K562 (cell line): Measurements from ENCODE around the gene ACAP3. TPM values are rescaled to one million over a fixed set of nuclear protein-coding genes. Genes with fewer than 3 reads are reported as not detected.

Source experiments
- NUFIP1 ChIP-seq: fragments of 450-650 bp; IDR thresholded peaks from 2 replicates; pipeline ENCODE4 v1.6.1; 2018; ENCODE audit not compliant: partially characterized antibody
- TEAD4 ChIP-seq, 2 experiments: sonication (generic) in 1 of 2; formaldehyde crosslinking in 1 of 2; IDR thresholded peaks; 2 replicates each; pipeline versions ENCODE4 v1.6.1 to v1.8.0; 2012 to 2022; ENCODE audit warnings: borderline replicate concordance in 1 of 2, inconsistent platforms in 1 of 2, low read length in 1 of 2, mild to moderate bottlenecking in 1 of 2, missing genetic modification reagents in 1 of 2
- ZFP36 ChIP-seq: fragments of 150-350 bp; IDR thresholded peaks from 2 replicates; pipeline ENCODE4 v1.6.1; 2018; ENCODE audit warnings: low read length, low read depth; ENCODE audit not compliant: partially characterized antibody
- ZNF57 ChIP-seq: fragments of 450-650 bp; formaldehyde crosslinking; IDR thresholded peaks from 2 replicates; pipeline ENCODE4 v1.4.0; 2020; ENCODE audit warnings: mild to moderate bottlenecking, moderate library complexity
- polyA plus RNA-seq, 8 experiments: library from polyadenylated mRNA; depleted of rRNA in 4 of 8; stranded (reverse) in 5 of 8; unstranded in 3 of 8; fragments of >200 nt; fragmentation: Nextera tagmentation in 2 of 8; fragmentation: Illumina TruSeq in 1 of 8; extraction: Ambion mirVana in 2 of 8; extraction: Trizol in 1 of 8; gene quantifications; 2 replicates each; pipeline versions ENCODE4 v1.2.1 to v1.2.3, GENCODE V29; 2011 to 2014; ENCODE audit warnings: inconsistent platforms in 1 of 8, missing spikeins in 1 of 8
- total RNA-seq, 7 experiments: library from RNA; depleted of rRNA in 6 of 7; stranded (reverse); fragments of >200 nt in 6 of 7; fragmentation: Illumina TruSeq in 2 of 7; extraction: Trizol in 2 of 7; gene quantifications; 2 replicates each; pipeline versions ENCODE4 v1.2.1 to v1.2.3, GENCODE V29; 2011 to 2021; ENCODE audit warnings: low replicate concordance in 1 of 7
- TF ChIP-seq, protein P1 (sequence below): IDR thresholded peaks from 3 replicates; pipeline ENCODE4 v1.6.1; 2011; ENCODE audit warnings: borderline replicate concordance, mild to moderate bottlenecking, moderate library complexity; ENCODE audit not compliant: insufficient read length; ENCODE audit errors: extremely low read depth
- TF ChIP-seq, protein P2 (sequence below): fragments of 250-450 bp; sonication (Bioruptor Pico); IDR thresholded peaks from 2 replicates; pipeline ENCODE4 v1.4.0; 2020
- TF ChIP-seq, protein P3 (sequence below): fragments of 450-650 bp; IDR thresholded peaks from 2 replicates; pipeline ENCODE4 v1.6.1; 2016; ENCODE audit warnings: low read depth

ACAP3 gene
- total and polyA plus RNA-seq, 9 of the 15 experiments (the other 6 are each of a cell fraction or from before 2014, with no cell fraction given) = 0.01 to 49.0 (median 12.0) TPM

DNA sequence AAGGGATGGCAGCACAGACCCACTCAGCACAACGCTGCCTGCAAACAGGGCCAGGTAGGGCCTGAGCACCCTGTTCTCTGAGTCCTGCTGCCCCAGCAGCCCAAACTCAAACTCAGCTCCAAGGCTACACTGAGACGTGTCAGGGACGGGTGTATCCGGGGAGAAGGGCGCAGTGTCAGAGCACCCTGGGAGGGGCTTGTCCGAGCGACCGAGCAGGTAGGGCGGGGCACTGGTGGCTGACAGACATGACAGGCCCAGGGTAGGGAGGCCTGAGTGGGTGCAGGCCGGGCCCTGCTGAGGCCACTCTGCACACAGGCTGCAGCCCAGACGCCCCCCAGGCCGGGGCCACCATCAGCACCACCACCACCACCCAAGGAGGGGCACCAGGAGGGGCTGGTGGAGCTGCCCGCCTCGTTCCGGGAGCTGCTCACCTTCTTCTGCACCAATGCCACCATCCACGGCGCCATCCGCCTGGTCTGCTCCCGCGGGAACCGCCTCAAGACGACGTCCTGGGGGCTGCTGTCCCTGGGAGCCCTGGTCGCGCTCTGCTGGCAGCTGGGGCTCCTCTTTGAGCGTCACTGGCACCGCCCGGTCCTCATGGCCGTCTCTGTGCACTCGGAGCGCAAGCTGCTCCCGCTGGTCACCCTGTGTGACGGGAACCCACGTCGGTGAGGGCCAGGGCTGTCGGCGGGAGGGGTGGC, 22.0 kb downstream of the ACAP3 start (continued):
- TF ChIP-seq, protein P1, sequence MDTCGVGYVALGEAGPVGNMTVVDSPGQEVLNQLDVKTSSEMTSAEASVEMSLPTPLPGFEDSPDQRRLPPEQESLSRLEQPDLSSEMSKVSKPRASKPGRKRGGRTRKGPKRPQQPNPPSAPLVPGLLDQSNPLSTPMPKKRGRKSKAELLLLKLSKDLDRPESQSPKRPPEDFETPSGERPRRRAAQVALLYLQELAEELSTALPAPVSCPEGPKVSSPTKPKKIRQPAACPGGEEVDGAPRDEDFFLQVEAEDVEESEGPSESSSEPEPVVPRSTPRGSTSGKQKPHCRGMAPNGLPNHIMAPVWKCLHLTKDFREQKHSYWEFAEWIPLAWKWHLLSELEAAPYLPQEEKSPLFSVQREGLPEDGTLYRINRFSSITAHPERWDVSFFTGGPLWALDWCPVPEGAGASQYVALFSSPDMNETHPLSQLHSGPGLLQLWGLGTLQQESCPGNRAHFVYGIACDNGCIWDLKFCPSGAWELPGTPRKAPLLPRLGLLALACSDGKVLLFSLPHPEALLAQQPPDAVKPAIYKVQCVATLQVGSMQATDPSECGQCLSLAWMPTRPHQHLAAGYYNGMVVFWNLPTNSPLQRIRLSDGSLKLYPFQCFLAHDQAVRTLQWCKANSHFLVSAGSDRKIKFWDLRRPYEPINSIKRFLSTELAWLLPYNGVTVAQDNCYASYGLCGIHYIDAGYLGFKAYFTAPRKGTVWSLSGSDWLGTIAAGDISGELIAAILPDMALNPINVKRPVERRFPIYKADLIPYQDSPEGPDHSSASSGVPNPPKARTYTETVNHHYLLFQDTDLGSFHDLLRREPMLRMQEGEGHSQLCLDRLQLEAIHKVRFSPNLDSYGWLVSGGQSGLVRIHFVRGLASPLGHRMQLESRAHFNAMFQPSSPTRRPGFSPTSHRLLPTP = no peak
- TF ChIP-seq, protein P2, sequence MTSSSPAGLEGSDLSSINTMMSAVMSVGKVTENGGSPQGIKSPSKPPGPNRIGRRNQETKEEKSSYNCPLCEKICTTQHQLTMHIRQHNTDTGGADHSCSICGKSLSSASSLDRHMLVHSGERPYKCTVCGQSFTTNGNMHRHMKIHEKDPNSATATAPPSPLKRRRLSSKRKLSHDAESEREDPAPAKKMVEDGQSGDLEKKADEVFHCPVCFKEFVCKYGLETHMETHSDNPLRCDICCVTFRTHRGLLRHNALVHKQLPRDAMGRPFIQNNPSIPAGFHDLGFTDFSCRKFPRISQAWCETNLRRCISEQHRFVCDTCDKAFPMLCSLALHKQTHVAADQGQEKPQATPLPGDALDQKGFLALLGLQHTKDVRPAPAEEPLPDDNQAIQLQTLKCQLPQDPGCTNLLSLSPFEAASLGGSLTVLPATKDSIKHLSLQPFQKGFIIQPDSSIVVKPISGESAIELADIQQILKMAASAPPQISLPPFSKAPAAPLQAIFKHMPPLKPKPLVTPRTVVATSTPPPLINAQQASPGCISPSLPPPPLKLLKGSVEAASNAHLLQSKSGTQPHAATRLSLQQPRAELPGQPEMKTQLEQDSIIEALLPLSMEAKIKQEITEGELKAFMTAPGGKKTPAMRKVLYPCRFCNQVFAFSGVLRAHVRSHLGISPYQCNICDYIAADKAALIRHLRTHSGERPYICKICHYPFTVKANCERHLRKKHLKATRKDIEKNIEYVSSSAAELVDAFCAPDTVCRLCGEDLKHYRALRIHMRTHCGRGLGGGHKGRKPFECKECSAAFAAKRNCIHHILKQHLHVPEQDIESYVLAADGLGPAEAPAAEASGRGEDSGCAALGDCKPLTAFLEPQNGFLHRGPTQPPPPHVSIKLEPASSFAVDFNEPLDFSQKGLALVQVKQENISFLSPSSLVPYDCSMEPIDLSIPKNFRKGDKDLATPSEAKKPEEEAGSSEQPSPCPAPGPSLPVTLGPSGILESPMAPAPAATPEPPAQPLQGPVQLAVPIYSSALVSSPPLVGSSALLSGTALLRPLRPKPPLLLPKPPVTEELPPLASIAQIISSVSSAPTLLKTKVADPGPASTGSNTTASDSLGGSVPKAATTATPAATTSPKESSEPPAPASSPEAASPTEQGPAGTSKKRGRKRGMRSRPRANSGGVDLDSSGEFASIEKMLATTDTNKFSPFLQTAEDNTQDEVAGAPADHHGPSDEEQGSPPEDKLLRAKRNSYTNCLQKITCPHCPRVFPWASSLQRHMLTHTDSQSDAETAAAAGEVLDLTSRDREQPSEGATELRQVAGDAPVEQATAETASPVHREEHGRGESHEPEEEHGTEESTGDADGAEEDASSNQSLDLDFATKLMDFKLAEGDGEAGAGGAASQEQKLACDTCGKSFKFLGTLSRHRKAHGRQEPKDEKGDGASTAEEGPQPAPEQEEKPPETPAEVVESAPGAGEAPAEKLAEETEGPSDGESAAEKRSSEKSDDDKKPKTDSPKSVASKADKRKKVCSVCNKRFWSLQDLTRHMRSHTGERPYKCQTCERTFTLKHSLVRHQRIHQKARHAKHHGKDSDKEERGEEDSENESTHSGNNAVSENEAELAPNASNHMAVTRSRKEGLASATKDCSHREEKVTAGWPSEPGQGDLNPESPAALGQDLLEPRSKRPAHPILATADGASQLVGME (CRISPR knock-in tag) = no peak
- TF ChIP-seq, protein P3, sequence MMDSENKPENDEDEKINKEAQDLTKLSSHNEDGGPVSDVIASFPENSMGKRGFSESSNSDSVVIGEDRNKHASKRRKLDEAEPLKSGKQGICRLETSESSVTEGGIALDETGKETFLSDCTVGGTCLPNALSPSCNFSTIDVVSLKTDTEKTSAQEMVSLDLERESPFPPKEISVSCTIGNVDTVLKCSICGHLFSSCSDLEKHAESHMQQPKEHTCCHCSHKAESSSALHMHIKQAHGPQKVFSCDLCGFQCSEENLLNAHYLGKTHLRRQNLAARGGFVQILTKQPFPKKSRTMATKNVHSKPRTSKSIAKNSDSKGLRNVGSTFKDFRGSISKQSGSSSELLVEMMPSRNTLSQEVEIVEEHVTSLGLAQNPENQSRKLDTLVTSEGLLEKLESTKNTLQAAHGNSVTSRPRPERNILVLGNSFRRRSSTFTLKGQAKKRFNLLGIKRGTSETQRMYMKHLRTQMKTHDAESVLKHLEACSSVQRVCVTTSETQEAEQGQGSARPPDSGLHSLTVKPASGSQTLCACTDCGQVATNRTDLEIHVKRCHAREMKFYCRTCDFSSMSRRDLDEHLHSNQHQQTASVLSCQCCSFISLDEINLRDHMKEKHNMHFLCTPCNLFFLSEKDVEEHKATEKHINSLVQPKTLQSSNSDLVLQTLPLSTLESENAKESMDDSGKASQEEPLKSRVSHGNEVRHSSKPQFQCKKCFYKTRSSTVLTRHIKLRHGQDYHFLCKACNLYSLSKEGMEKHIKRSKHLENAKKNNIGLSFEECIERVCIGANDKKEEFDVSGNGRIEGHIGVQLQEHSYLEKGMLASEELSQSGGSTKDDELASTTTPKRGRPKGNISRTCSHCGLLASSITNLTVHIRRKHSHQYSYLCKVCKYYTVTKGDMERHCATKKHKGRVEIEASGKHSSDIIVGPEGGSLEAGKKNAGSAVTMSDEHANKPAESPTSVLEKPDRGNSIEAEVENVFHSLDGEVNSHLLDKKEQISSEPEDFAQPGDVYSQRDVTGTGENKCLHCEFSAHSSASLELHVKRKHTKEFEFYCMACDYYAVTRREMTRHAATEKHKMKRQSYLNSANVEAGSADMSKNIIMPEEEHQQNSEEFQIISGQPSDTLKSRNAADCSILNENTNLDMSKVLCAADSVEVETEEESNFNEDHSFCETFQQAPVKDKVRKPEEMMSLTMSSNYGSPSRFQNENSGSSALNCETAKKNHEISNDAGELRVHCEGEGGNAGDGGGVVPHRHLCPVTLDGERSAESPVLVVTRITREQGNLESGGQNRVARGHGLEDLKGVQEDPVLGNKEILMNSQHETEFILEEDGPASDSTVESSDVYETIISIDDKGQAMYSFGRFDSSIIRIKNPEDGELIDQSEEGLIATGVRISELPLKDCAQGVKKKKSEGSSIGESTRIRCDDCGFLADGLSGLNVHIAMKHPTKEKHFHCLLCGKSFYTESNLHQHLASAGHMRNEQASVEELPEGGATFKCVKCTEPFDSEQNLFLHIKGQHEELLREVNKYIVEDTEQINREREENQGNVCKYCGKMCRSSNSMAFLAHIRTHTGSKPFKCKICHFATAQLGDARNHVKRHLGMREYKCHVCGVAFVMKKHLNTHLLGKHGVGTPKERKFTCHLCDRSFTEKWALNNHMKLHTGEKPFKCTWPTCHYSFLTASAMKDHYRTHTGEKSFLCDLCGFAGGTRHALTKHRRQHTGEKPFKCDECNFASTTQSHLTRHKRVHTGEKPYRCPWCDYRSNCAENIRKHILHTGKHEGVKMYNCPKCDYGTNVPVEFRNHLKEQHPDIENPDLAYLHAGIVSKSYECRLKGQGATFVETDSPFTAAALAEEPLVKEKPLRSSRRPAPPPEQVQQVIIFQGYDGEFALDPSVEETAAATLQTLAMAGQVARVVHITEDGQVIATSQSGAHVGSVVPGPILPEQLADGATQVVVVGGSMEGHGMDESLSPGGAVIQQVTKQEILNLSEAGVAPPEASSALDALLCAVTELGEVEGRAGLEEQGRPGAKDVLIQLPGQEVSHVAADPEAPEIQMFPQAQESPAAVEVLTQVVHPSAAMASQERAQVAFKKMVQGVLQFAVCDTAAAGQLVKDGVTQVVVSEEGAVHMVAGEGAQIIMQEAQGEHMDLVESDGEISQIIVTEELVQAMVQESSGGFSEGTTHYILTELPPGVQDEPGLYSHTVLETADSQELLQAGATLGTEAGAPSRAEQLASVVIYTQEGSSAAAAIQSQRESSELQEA = no peak
- TF ChIP-seq TEAD4 (IDR thresholded peaks at IDR 0.05; ENCODE audit: low read length) = no peak
- no peak for TF ChIP-seq TEAD4 (CRISPR knock-in tag; IDR thresholded peaks at IDR 0.05; ENCODE audit: borderline replicate concordance)
- TF ChIP-seq ZFP36 = no peak
- TF ChIP-seq NUFIP1 = no peak
- no peak for TF ChIP-seq ZNF57
